Uterus (tissue), 4 donors: ENCODE data around the gene FBXW8. TPM values are rescaled to one million over a fixed set of nuclear protein-coding genes. Genes with fewer than 3 reads are reported as not detected.

Source experiments
- DNase-seq, 2 donors: peaks; one replicate each; pipeline ENCODE4 v3.0.0-alpha.2; 2019 to 2020
- H3K27ac ChIP-seq, 2 donors: fragments of 200-600 bp; sonication (generic); 1 replicate in 1 of 2; 2 replicates in 1 of 2; pipeline ENCODE4 v1.5.1; 2016 to 2018
- H3K27me3 ChIP-seq, 2 donors: fragments of 200-600 bp; sonication (generic); one replicate each; pipeline ENCODE4 v1.5.1; 2018 to 2019; ENCODE audit warnings: control low read depth in 1 of 2
- H3K36me3 ChIP-seq, 2 donors: fragments of 200-600 bp; sonication (generic); one replicate each; pipeline ENCODE4 v1.5.1; 2019; ENCODE audit warnings: control low read depth in 1 of 2
- H3K4me1 ChIP-seq, 2 donors: fragments of 200-600 bp; sonication (generic); one replicate each; pipeline ENCODE4 v1.5.1; 2018 to 2019; ENCODE audit warnings: control low read depth in 1 of 2
- H3K4me3 ChIP-seq, 2 donors: fragments of 200-600 bp; sonication (generic); 1 replicate in 1 of 2; 2 replicates in 1 of 2; pipeline ENCODE4 v1.5.1; 2018 to 2019; ENCODE audit warnings: mild to moderate bottlenecking in 1 of 2
- H3K9me3 ChIP-seq, 2 donors: fragments of 200-600 bp; sonication (generic); one replicate each; pipeline ENCODE4 v1.5.1; 2019; ENCODE audit warnings: control low read depth in 1 of 2
- CTCF ChIP-seq, 4 experiments: fragments of 200-600 bp in 2 of 4; fragments of 450-650 bp in 2 of 4; sonication (generic) in 2 of 4; IDR thresholded peaks; one replicate each; pipeline ENCODE4 v1.5.1; 2016 to 2019; ENCODE audit warnings: antibody characterized with exemption in 4 of 4, mild to moderate bottlenecking in 2 of 4, moderate library complexity in 1 of 4
- POLR2A ChIP-seq, 2 donors: fragments of 450-650 bp; IDR thresholded peaks; one replicate each; pipeline ENCODE4 v1.6.1; 2016; ENCODE audit warnings: antibody characterized with exemption in 2 of 2, mild to moderate bottlenecking in 1 of 2, moderate library complexity in 1 of 2
- intact Hi-C: fragments of 100-400 bp; cut with DNase I; formaldehyde crosslinking; loops from one replicate; pipeline ENCODE4 v1.15.1; 2023; ENCODE audit warnings: low total_unique reads
- total RNA-seq, 4 donors: library from RNA; depleted of rRNA in 3 of 4; stranded (reverse); fragments of >200 nt in 3 of 4; gene quantifications; one replicate each; pipeline versions ENCODE4 v1.1.0 to v1.2.4, GENCODE V29; 2014 to 2023
- donor health status: DM: yes; HTN: yes; CAD: no.

FBXW8 gene
- total RNA-seq, 4 donors from 2014 or later, result 5.9 to 28.0 (median 15.3) TPM

GRCh38 chr12:116943419-116944372, 32.9 kb downstream of the FBXW8 start:
- no peak overlapping the region for H3K27ac ChIP-seq
- H3K9me3 ChIP-seq, result no peaks in the 10 kb centered on the region
- no peaks in the 10 kb centered on the region for H3K4me1 ChIP-seq
- H3K4me3 ChIP-seq, result no peak overlapping the region
- H3K27me3 ChIP-seq, result no peaks in the 10 kb centered on the region
- H3K36me3 ChIP-seq, result no peaks in the 10 kb centered on the region
- DNase-seq, result no peak
- intact Hi-C loops, result no loop called here
- TF ChIP-seq POLR2A (IDR thresholded peaks at IDR 0.05), result no peak

GRCh38 chr12:116945886-116946550, 35.3 kb downstream of the FBXW8 start:
- Histone ChIP-seq H3K27ac (no peak overlapping the region), H3K4me3 (no peak overlapping the region), H3K4me1 (no peaks in the 10 kb centered on the region), H3K27me3 (no peaks in the 10 kb centered on the region), H3K36me3 (no peaks in the 10 kb centered on the region), H3K9me3 (no peaks in the 10 kb centered on the region)
- TF ChIP-seq CTCF (IDR thresholded peaks at IDR 0.05) (no peak), POLR2A (IDR thresholded peaks at IDR 0.05) (no peak)
- intact Hi-C loops, result no loop called here
- no peak for DNase-seq

GRCh38 chr12:116948298-116948697, 37.5 kb downstream of the FBXW8 start:
- no peaks in the 10 kb centered on the region for H3K4me1 ChIP-seq
- H3K36me3 ChIP-seq, result no peaks in the 10 kb centered on the region
- intact Hi-C loops, result no loop called here
- DNase-seq, result no peak
- H3K27ac ChIP-seq, result no peak overlapping the region
- H3K4me3 ChIP-seq, result no peak overlapping the region
- H3K27me3 ChIP-seq, result no peaks in the 10 kb centered on the region
- no peaks in the 10 kb centered on the region for H3K9me3 ChIP-seq
- TF ChIP-seq POLR2A (IDR thresholded peaks at IDR 0.05), result no peak
- no peak for TF ChIP-seq CTCF (IDR thresholded peaks at IDR 0.05)

- Histone ChIP-seq H3K27ac (no peak overlapping the region), H3K4me1 (no peaks in the 10 kb centered on the region), H3K9me3 (no peaks in the 10 kb centered on the region), H3K27me3 (no peaks in the 10 kb centered on the region), H3K36me3 (no peaks in the 10 kb centered on the region), H3K4me3 (no peak overlapping the region)
- TF ChIP-seq POLR2A (IDR thresholded peaks at IDR 0.05) (no peak), CTCF (IDR thresholded peaks at IDR 0.05) (no peak)
- DNase-seq, result no peak
- intact Hi-C loops, result no loop called here
Observed at GRCh38 chr12:116950628-116951325, 40.0 kb downstream of the FBXW8 start.

GRCh38 chr12:116954710-116955381, 44.1 kb downstream of the FBXW8 start:
- DNase-seq, result no peak
- Histone ChIP-seq H3K4me1 (no peaks in the 10 kb centered on the region), H3K27ac (no peak overlapping the region), H3K9me3 (no peaks in the 10 kb centered on the region), H3K27me3 (no peaks in the 10 kb centered on the region), H3K36me3 (no peaks in the 10 kb centered on the region), H3K4me3 (no peak overlapping the region)
- TF ChIP-seq POLR2A (IDR thresholded peaks at IDR 0.05) (no peak), CTCF (IDR thresholded peaks at IDR 0.05) (no peak)
- intact Hi-C loops, result no loop called here
